EH (cell line): ENCODE measurements around the gene ATP8B4.
A peak's percentile ranks its signal among the peaks of the same experiment; 100 is the strongest.

Experiments
- DNase-seq: peaks from one replicate; pipeline ENCODE4 v3.0.0-alpha.2; 2015; ENCODE audit warnings: low read depth

ATP8B4 gene

GRCh38 chr15:49857496-49858475 lies 261.2 kb downstream of the ATP8B4 start:
- DNase-seq, result no peak

- peak; percentile 98 for DNase-seq
Measured at GRCh38 chr15:49855917-49856637, 263.0 kb downstream of the ATP8B4 start.

- peak; percentile 63 for DNase-seq
Measured at GRCh38 chr15:49852756-49853155, 266.3 kb downstream of the ATP8B4 start.

- DNase-seq, result no peak
Measured at GRCh38 chr15:49848807-49849206, 270.2 kb downstream of the ATP8B4 start.

GRCh38 chr15:49848282-49848724 lies 270.7 kb downstream of the ATP8B4 start:
- peak; percentile 98 for DNase-seq

GRCh38 chr15:49847423-49848281 lies 271.4 kb downstream of the ATP8B4 start:
- peak; percentile 90 for DNase-seq

- DNase-seq, result no peak
Measured at GRCh38 chr15:49844390-49844789, 274.6 kb downstream of the ATP8B4 start.

- peak; percentile 40 for DNase-seq
Measured at GRCh38 chr15:49843725-49844124, 275.3 kb downstream of the ATP8B4 start.

GRCh38 chr15:49842031-49842730 lies 276.9 kb downstream of the ATP8B4 start:
- no peak for DNase-seq

GRCh38 chr15:49832511-49832910 lies 286.5 kb downstream of the ATP8B4 start:
- no peak for DNase-seq

- peak; percentile 99 for DNase-seq
Measured at GRCh38 chr15:49831206-49831965, 287.6 kb downstream of the ATP8B4 start.

- DNase-seq, result peak; percentile 75
Measured at GRCh38 chr15:49830391-49830790, 288.6 kb downstream of the ATP8B4 start.

GRCh38 chr15:49827311-49827710 lies 291.7 kb downstream of the ATP8B4 start:
- DNase-seq, result no peak

- no peak for DNase-seq
Measured at GRCh38 chr15:49826640-49827234, 292.3 kb downstream of the ATP8B4 start.

GRCh38 chr15:49824775-49825099 lies 294.3 kb downstream of the ATP8B4 start:
- DNase-seq, result no peak

GRCh38 chr15:49823987-49824774 lies 294.9 kb downstream of the ATP8B4 start:
- DNase-seq, result peak; percentile 23

- DNase-seq, result no peak
Measured at GRCh38 chr15:49817100-49817499, 301.9 kb downstream of the ATP8B4 start.

GRCh38 chr15:49815950-49816349 lies 303.1 kb downstream of the ATP8B4 start:
- peak; percentile 94 for DNase-seq

GRCh38 chr15:49815526-49815925 lies 303.5 kb downstream of the ATP8B4 start:
- peak; percentile 48 for DNase-seq
